Sigmoid colon (tissue), 7 donors: ENCODE data around the gene PRPF40B. TPM values are rescaled to one million over a fixed set of nuclear protein-coding genes. Genes with fewer than 3 reads are reported as not detected.

ENCODE experiments used
- DNase-seq: peaks from one replicate; pipeline ENCODE4 v3.0.0-alpha.2; 2019
- H3K27ac ChIP-seq, 4 donors: fragments of 200-600 bp; sonication (generic); one replicate each; pipeline ENCODE4 v1.5.1; 2016 to 2019; ENCODE audit warnings: mild to moderate bottlenecking in 1 of 4
- H3K27me3 ChIP-seq, 3 donors: fragments of 200-600 bp; sonication (generic); one replicate each; pipeline ENCODE4 v1.5.1; 2019; ENCODE audit warnings: mild to moderate bottlenecking in 1 of 3
- H3K36me3 ChIP-seq, 4 donors: fragments of 200-600 bp; sonication (generic); one replicate each; pipeline ENCODE4 v1.5.1; 2016 to 2019
- H3K4me1 ChIP-seq, 4 donors: fragments of 200-600 bp; sonication (generic); one replicate each; pipeline ENCODE4 v1.5.1; 2017 to 2019
- H3K4me3 ChIP-seq, 4 donors: fragments of 200-600 bp; sonication (generic); one replicate each; pipeline ENCODE4 v1.5.1; 2017 to 2019; ENCODE audit warnings: mild to moderate bottlenecking in 2 of 4, moderate library complexity in 1 of 4
- H3K9me3 ChIP-seq, 4 donors: fragments of 200-600 bp in 3 of 4; sonication (generic) in 3 of 4; one replicate each; pipeline versions ENCODE4 v1.5.1 to v1.6.1; 2013 to 2019
- EP300 ChIP-seq, 4 donors: sonication (generic); formaldehyde crosslinking; IDR thresholded peaks; one replicate each; pipeline ENCODE4 v1.6.1; 2017; ENCODE audit warnings: antibody characterized with exemption in 4 of 4
- POLR2A ChIP-seq, 2 donors: fragments of 450-650 bp; IDR thresholded peaks; one replicate each; pipeline ENCODE4 v1.6.1; 2016; ENCODE audit warnings: antibody characterized with exemption in 2 of 2, mild to moderate bottlenecking in 2 of 2, moderate library complexity in 2 of 2
- POLR2AphosphoS5 ChIP-seq, 4 donors: sonication (generic); formaldehyde crosslinking; IDR thresholded peaks; one replicate each; pipeline ENCODE4 v1.6.1; 2017; ENCODE audit warnings: antibody characterized with exemption in 4 of 4
- WGBS, 2 donors: extraction: QIAGEN DNeasy Blood & Tissue Kit; methylation state at CpG; one replicate each; pipeline ENCODE4 v1.1.7; 2013; 5-methylcytosine and 5-hydroxymethylcytosine counted together
- intact Hi-C: fragments of 100-400 bp; cut with DNase I; formaldehyde crosslinking; loops from one replicate; pipeline ENCODE4 v1.15.1; 2023
- polyA plus RNA-seq, 3 donors: library from polyadenylated mRNA; stranded (reverse); fragments of 200-250 nt; gene quantifications; one replicate each; pipeline ENCODE4 v1.2.3, GENCODE V29; 2013
- total RNA-seq, 4 donors: library from RNA; depleted of rRNA; stranded (reverse); fragments of >200 nt; gene quantifications; one replicate each; pipeline ENCODE4 v1.1.0, GENCODE V29; 2016
- TF ChIP-seq, protein P1 (sequence below), 4 experiments: fragments of 450-650 bp in 3 of 4; fragments of 200-600 bp in 1 of 4; IDR thresholded peaks; one replicate each; pipeline ENCODE4 v1.5.1; 2016 to 2019; ENCODE audit warnings: antibody characterized with exemption in 4 of 4, mild to moderate bottlenecking in 3 of 4, moderate library complexity in 2 of 4
- donor health status: healthy with polysubstance abuse.
- donor health status: Bipolar disorder and iron deficiency.
- donor health status: healthy.

The PRPF40B gene
- total and polyA plus RNA-seq, 7 donors = 1.4 to 27.5 (median 13.3) TPM

DNA sequence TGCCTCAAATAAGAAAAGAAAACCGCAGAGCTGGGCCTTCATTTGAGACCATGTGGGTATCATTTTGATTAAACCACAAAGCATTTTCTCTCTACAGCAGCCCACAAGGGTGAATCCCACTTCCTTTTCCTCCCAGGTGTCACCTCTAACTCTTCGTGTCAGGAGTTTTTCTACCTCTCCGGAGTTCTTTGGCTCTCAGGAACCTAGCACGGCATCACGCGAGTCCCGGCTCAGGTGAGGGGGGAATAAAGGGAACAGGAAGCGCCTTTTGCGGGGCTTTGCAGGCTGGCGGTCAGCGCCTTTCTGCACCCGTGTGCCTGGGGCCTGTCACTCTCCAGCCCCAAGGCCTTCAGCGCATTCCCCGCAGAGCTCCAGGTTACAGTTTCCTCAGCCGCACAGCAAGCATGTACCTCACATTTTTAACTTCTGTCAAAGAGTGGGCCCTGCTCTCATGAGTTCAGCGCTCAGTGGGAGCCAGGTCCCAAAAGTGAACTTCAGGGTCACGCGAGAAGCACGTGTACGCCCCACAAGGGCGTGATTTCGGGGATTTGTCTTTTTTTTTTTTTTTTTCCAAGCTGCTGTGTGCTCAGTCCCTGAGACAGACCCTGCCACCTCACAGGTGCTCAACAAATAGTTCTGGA, 740 bp upstream of the PRPF40B start:
- Histone ChIP-seq H3K4me1 (peaks cover 0 to 42% (median 38%) of the 10 kb centered on the region in 4 donors), H3K36me3 (no peaks in the 10 kb centered on the region), H3K27me3 (no peaks in the 10 kb centered on the region), H3K9me3 (no peaks in the 10 kb centered on the region), H3K27ac (peak overlapping the region; percentile 89 to 91 (median 90)), H3K4me3 (peak overlapping the region; percentile 53 to 61 (median 59))
- DNase-seq = no peak
- intact Hi-C loops = loop anchor here (5.0 kb wide), 2 partner anchors 40 to 55 kb away; partner anchors contain the start of gene MCRS1
- WGBS, 2 donors = 1% methylated on average over 22 of the region's 22 CpGs
- TF ChIP-seq EP300 (IDR thresholded peaks at IDR 0.05) = peak in 1 of 4 donors; percentile 8
- TF ChIP-seq, protein P1, sequence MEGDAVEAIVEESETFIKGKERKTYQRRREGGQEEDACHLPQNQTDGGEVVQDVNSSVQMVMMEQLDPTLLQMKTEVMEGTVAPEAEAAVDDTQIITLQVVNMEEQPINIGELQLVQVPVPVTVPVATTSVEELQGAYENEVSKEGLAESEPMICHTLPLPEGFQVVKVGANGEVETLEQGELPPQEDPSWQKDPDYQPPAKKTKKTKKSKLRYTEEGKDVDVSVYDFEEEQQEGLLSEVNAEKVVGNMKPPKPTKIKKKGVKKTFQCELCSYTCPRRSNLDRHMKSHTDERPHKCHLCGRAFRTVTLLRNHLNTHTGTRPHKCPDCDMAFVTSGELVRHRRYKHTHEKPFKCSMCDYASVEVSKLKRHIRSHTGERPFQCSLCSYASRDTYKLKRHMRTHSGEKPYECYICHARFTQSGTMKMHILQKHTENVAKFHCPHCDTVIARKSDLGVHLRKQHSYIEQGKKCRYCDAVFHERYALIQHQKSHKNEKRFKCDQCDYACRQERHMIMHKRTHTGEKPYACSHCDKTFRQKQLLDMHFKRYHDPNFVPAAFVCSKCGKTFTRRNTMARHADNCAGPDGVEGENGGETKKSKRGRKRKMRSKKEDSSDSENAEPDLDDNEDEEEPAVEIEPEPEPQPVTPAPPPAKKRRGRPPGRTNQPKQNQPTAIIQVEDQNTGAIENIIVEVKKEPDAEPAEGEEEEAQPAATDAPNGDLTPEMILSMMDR (IDR thresholded peaks at IDR 0.05) = no peak

DNA sequence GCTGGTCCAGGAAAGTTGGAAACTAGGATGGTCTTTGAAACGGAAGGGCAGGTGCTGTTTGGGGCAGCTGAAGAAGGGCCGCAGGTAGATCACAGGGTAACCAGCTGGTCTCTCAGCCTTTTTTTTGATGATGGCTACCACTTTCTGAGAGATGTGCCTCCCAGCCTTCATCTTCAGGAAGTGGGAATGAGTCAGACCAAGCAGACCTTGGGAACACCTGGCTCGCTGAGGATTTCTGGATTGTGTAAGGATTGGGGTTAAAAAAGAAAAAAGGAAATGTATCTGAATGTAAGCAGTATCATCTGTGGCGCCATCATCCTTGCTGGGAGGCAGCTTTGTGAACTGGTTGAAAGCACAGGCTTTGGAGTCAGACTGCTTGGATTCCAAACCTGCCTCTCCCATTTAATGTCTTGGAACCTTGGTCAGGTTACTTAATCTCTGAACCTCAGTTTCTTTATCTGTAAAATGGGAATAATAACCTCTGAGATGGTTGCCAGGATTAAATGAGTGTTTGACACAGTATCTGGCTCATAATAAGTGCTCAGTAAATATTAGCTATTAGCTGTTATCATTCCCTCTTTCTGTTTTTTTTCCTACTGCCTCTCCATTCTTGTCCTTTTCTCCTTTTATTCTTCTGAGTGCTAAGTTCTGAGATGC, 1.7 kb downstream of the PRPF40B start:
- no peak overlapping the region for H3K4me3 ChIP-seq
- H3K27me3 ChIP-seq = no peaks in the 10 kb centered on the region
- no peaks in the 10 kb centered on the region for H3K9me3 ChIP-seq
- H3K4me1 ChIP-seq = peaks cover 0 to 42% (median 38%) of the 10 kb centered on the region in 4 donors
- intact Hi-C loops = loop anchor here (5.0 kb wide), 2 partner anchors 43 to 58 kb away; partner anchors contain the start of gene MCRS1
- no peaks in the 10 kb centered on the region for H3K36me3 ChIP-seq
- 41 to 60% methylated on average over 4 of the region's 4 CpGs for WGBS, 2 donors
- TF ChIP-seq EP300 (IDR thresholded peaks at IDR 0.05) (no peak), POLR2A (IDR thresholded peaks at IDR 0.05) (no peak), POLR2AphosphoS5 (IDR thresholded peaks at IDR 0.05) (no peak)
- TF ChIP-seq, protein P1 (IDR thresholded peaks at IDR 0.05) = no peak
- H3K27ac ChIP-seq = peak overlapping the region; percentile 89 to 91 (median 90)
- DNase-seq = no peak

DNA sequence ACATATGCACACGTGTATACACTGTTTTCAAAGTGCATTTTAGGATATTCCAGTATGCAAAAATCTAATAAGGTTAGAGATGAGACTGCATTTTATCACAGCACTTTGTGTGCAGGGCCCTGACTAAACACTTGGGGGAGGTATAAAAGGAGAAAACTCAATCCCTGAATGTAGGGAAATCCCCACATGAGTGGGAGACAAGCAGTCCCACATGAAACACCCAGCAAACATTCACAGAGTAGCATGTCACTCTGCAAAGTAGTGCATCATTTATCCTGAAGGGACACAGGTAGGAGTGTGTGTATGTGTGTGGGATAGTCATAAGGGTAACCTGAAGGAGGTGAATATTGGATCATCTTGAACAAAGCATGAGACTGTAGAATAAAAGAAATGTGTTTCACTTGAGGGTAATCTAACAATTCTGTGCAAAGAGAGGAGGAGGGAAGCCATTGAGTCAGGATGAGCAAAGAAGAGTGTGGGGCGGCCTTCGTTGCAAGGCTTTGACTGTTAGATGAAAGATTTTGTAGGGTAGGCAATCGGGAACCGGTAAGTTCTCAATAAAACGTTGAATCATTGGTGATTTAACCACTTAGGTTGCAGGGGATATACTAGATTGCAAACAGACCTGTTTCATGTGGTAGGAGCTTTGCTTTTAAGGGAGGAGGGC, 2.9 kb downstream of the PRPF40B start:
- TF ChIP-seq EP300 (IDR thresholded peaks at IDR 0.05) = no peak
- no peaks in the 10 kb centered on the region for H3K36me3 ChIP-seq
- H3K4me1 ChIP-seq = peaks cover 0 to 42% (median 37%) of the 10 kb centered on the region in 4 donors
- no peak for DNase-seq
- H3K27ac ChIP-seq = peak overlapping the region in 3 of 4 donors; percentile 46 to 91 (median 90)
- H3K27me3 ChIP-seq = no peaks in the 10 kb centered on the region
- H3K9me3 ChIP-seq = no peaks in the 10 kb centered on the region
- WGBS, 2 donors = 83% methylated on average over 6 of the region's 6 CpGs
- intact Hi-C loops = no loop called here
- no peak overlapping the region for H3K4me3 ChIP-seq

DNA sequence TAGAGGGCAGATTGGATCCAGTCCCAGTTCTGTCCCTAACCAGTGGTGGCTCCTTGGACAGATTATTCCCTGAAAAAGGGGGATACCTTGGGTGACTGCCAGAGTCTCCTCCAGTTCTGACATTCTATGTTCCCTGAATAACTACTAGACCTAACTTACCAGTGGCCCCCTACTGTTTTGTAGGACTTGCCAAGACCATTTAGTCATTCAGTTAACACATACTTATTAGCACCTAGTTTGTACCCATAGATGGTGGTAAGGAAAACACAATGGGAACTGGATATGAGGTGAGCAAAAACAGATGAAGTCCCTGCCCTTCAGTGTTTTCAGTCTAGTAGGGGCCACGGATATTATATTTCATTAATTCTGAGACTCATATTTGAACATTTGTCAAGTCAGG, 3.5 kb downstream of the PRPF40B start:
- no peaks in the 10 kb centered on the region for H3K27me3 ChIP-seq
- 93 to 100% methylated on average over 1 of the region's 1 CpG for WGBS, 2 donors
- DNase-seq = no peak
- peaks cover 0 to 4% (median 2%) of the 10 kb centered on the region in 4 donors for H3K36me3 ChIP-seq
- no peak overlapping the region for H3K4me3 ChIP-seq
- no peaks in the 10 kb centered on the region for H3K9me3 ChIP-seq
- intact Hi-C loops = no loop called here
- TF ChIP-seq, protein P1 (IDR thresholded peaks at IDR 0.05) = no peak
- no peak for TF ChIP-seq POLR2A (IDR thresholded peaks at IDR 0.05)
- TF ChIP-seq POLR2AphosphoS5 (IDR thresholded peaks at IDR 0.05) = no peak
- no peak for TF ChIP-seq EP300 (IDR thresholded peaks at IDR 0.05)
- no peak overlapping the region for H3K27ac ChIP-seq
- H3K4me1 ChIP-seq = peaks cover 0 to 37% (median 32%) of the 10 kb centered on the region in 4 donors

DNA sequence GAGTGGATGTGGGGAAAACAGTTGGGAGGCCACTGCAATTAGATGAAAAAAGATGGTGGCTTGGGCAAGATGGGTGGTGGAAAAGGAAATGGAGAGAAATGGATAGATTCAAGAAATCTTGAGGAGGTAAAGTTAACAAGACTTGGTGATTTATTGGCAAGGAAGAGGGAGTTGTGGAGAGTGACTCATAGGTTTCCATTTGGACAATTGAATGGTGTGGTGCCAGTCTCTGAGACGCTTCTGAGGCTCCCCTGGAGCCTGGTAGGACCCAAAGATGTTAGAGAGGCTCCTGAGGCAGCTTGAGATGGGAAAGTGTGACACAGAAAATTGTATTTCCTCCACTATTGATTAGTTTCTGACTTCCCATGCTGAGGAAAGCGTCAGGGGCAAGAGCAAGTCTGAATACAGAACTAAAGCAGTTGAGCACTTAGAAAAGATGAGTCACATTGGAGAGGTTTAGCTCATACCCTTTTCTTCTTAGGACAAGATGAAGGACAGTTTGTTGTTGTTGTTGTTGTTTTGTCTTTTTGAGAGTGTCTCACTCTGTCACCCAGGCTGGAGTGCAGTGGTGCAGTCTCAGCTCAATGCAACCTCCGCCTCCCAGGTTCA, 4.5 kb downstream of the PRPF40B start:
- no peak overlapping the region for H3K4me3 ChIP-seq
- TF ChIP-seq POLR2A (IDR thresholded peaks at IDR 0.05) (no peak), EP300 (IDR thresholded peaks at IDR 0.05) (no peak), POLR2AphosphoS5 (IDR thresholded peaks at IDR 0.05) (no peak)
- TF ChIP-seq, protein P1 (IDR thresholded peaks at IDR 0.05) = no peak
- DNase-seq = no peak
- H3K9me3 ChIP-seq = no peaks in the 10 kb centered on the region
- no peak overlapping the region for H3K27ac ChIP-seq
- peaks cover 0 to 11% (median 3%) of the 10 kb centered on the region in 4 donors for H3K36me3 ChIP-seq
- intact Hi-C loops = no loop called here
- WGBS, 2 donors = 87 to 90% methylated on average over 3 of the region's 3 CpGs
- no peaks in the 10 kb centered on the region for H3K27me3 ChIP-seq
- peaks cover 0 to 27% (median 23%) of the 10 kb centered on the region in 4 donors for H3K4me1 ChIP-seq
